Gastrocnemius medialis (tissue), 4 donors: ENCODE measurements around the gene CYP2F1.

Experiments used
- POLR2A ChIP-seq, 2 donors: fragments of 450-650 bp; IDR thresholded peaks; one replicate each; pipeline ENCODE4 v1.6.1; 2017; ENCODE audit warnings: antibody characterized with exemption in 2 of 2, mild to moderate bottlenecking in 2 of 2, moderate library complexity in 2 of 2
- TF ChIP-seq, protein P1 (sequence below), 5 experiments: fragments of 450-650 bp in 3 of 5; fragments of 200-600 bp in 2 of 5; sonication (generic) in 2 of 5; IDR thresholded peaks in 4 of 5; conservative IDR thresholded peaks in 1 of 5; 1 replicate in 4 of 5; 2 replicates in 1 of 5; pipeline ENCODE4 v1.5.1; 2016 to 2019; ENCODE audit warnings: antibody characterized with exemption in 5 of 5, mild to moderate bottlenecking in 3 of 5, moderate library complexity in 3 of 5

GRCh38 chr19:41131186-41131585 lies 17.0 kb downstream of the CYP2F1 start:
- TF ChIP-seq, protein P1, sequence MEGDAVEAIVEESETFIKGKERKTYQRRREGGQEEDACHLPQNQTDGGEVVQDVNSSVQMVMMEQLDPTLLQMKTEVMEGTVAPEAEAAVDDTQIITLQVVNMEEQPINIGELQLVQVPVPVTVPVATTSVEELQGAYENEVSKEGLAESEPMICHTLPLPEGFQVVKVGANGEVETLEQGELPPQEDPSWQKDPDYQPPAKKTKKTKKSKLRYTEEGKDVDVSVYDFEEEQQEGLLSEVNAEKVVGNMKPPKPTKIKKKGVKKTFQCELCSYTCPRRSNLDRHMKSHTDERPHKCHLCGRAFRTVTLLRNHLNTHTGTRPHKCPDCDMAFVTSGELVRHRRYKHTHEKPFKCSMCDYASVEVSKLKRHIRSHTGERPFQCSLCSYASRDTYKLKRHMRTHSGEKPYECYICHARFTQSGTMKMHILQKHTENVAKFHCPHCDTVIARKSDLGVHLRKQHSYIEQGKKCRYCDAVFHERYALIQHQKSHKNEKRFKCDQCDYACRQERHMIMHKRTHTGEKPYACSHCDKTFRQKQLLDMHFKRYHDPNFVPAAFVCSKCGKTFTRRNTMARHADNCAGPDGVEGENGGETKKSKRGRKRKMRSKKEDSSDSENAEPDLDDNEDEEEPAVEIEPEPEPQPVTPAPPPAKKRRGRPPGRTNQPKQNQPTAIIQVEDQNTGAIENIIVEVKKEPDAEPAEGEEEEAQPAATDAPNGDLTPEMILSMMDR (IDR thresholded peaks at IDR 0.05 in 4 of 5, conservative IDR thresholded peaks at IDR 0.05 in 1 of 5), result no peak
- TF ChIP-seq POLR2A (IDR thresholded peaks at IDR 0.05), result no peak
